K562 (cell line): ENCODE data around the gene CBX3. TPM values are rescaled to one million over a fixed set of nuclear protein-coding genes. Genes with fewer than 3 reads are reported as not detected.

Experiments
- ATAC-seq: fragments of 200-7000 bp; cut with Tn5 transposase; 3 replicates; pipeline ENCODE4 v1.9.1; 2020; ENCODE audit warnings: moderate library complexity
- BruUV-seq: library from RNA; stranded (reverse); fragments of 400-500 nt; replicated peaks from 2 replicates; lab custom pipeline; 2021; lab: Mats Ljungman, UMichigan
- CTCF ChIA-PET: fragments of 300-600 bp; formaldehyde crosslinking; extraction: SDS; loops from one replicate; lab custom pipeline; 2021; ENCODE audit warnings: low intra/inter-chr PET ratio; lab: Yijun Ruan, JAX
- POLR2A ChIA-PET: fragments of 300-600, 350-650 bp; sonication (Branson Sonifier 250); formaldehyde crosslinking; extraction: SDS; loops from one replicate; lab custom pipeline; 2021; ENCODE audit warnings: antibody characterized with exemption, inconsistent platforms; lab: Yijun Ruan, JAX
- DNase-seq, 4 experiments: peaks; one replicate each; pipeline versions ENCODE4 v3.0.0 to v3.0.0-alpha.2; 2011 to 2018; ENCODE audit warnings: low spot score in 3 of 4, mixed read lengths in 3 of 4; ENCODE audit errors: extremely low read depth in 1 of 4
- FAIRE-seq: peaks from 2 replicates; lab custom pipeline; 2011; peaks lifted over from hg19 to GRCh38; lab: Jason Lieb, UNC
- H2AFZ ChIP-seq: 2 replicates; pipeline ENCODE4 v1.6.0; 2011; ENCODE audit warnings: low read depth, low read length, control low read depth, inconsistent platforms
- H3K27ac ChIP-seq: fragments of 200-600 bp; 3 replicates; pipeline ENCODE4 v1.8.0; 2011; ENCODE audit warnings: low read depth, mild to moderate bottlenecking, control low read depth, inconsistent platforms, low read length, moderate library complexity, mixed read lengths; ENCODE audit errors: extremely low read depth
- H3K27me3 ChIP-seq, 2 experiments: fragments of 300-600 bp in 1 of 2; 2 replicates in 1 of 2; 3 replicates in 1 of 2; pipeline versions ENCODE4 v1.6.0 to v1.8.0; 2011; ENCODE audit warnings: inconsistent platforms in 2 of 2, low read length in 2 of 2, mild to moderate bottlenecking in 1 of 2, mixed read lengths in 1 of 2, moderate library complexity in 1 of 2; ENCODE audit not compliant: control insufficient read depth in 2 of 2, insufficient read depth in 2 of 2
- H3K36me3 ChIP-seq: fragments of 300-600 bp; 3 replicates; pipeline ENCODE4 v1.8.0; 2011; ENCODE audit warnings: mild to moderate bottlenecking, low read length, inconsistent platforms; ENCODE audit not compliant: control insufficient read depth, insufficient read depth
- H3K4me1 ChIP-seq, 2 experiments: fragments of 200-600 bp in 1 of 2; replicated peaks in 1 of 2; 2 replicates in 1 of 2; 3 replicates in 1 of 2; pipeline versions ENCODE4 v1.5.1 to v1.8.0; 2011; ENCODE audit warnings: inconsistent platforms in 2 of 2, low read length in 2 of 2, mild to moderate bottlenecking in 1 of 2, mixed read lengths in 1 of 2, moderate library complexity in 1 of 2; ENCODE audit not compliant: control insufficient read depth in 2 of 2, insufficient read depth in 2 of 2
- H3K4me2 ChIP-seq: 2 replicates; pipeline ENCODE4 v1.6.1; 2011; ENCODE audit warnings: low read length, control low read depth, inconsistent platforms, mixed read lengths; ENCODE audit not compliant: insufficient read depth
- H3K4me3 ChIP-seq: fragments of 200-600 bp; sonication (generic), shearing (Covaris generic); 2 replicates; pipeline ENCODE4 v1.5.1; 2016; ENCODE audit warnings: control low read depth, inconsistent platforms
- H3K79me2 ChIP-seq: fragments of 200-600 bp; 3 replicates; pipeline ENCODE4 v1.8.0; 2011; ENCODE audit warnings: low read length, inconsistent platforms; ENCODE audit not compliant: control insufficient read depth, insufficient read depth
- H3K9ac ChIP-seq, 2 experiments: 2 replicates each; pipeline versions ENCODE4 v1.6.0 to v1.6.1; 2011; ENCODE audit warnings: low read depth in 2 of 2, low read length in 2 of 2, control low read depth in 1 of 2, inconsistent platforms in 1 of 2, mild to moderate bottlenecking in 1 of 2, mixed read lengths in 1 of 2; ENCODE audit not compliant: insufficient read depth in 1 of 2
- H3K9me1 ChIP-seq: one replicate; pipeline ENCODE4 v1.6.0; 2011; ENCODE audit warnings: inconsistent platforms, mild to moderate bottlenecking, low read length, moderate library complexity; ENCODE audit not compliant: control insufficient read depth, insufficient read depth
- H3K9me3 ChIP-seq: replicated peaks from 2 replicates; pipeline ENCODE4 v1.5.1; 2011; ENCODE audit warnings: low read depth, low read length, inconsistent platforms; ENCODE audit not compliant: control insufficient read depth, insufficient read depth
- H4K20me1 ChIP-seq: replicated peaks from 2 replicates; pipeline ENCODE4 v1.6.1; 2011; ENCODE audit warnings: low read length, inconsistent platforms, mixed read lengths; ENCODE audit not compliant: control insufficient read depth, insufficient read depth
- CEBPB ChIP-seq: fragments of 450-650 bp; IDR thresholded peaks from 2 replicates; pipeline ENCODE4 v1.6.1; 2016; ENCODE audit warnings: missing genetic modification characterization, missing compliant biosample characterization
- GATA2 ChIP-seq: sonication (generic); formaldehyde crosslinking; IDR thresholded peaks from 2 replicates; pipeline ENCODE4 v1.4.0; 2020; ENCODE audit warnings: mild to moderate bottlenecking, missing genetic modification reagents
- MEIS2 ChIP-seq: fragments of 450-650 bp; IDR thresholded peaks from 2 replicates; pipeline ENCODE4 v1.6.1; 2014; ENCODE audit warnings: mild to moderate bottlenecking; ENCODE audit not compliant: partially characterized antibody
- MTA2 ChIP-seq: fragments of 450-650 bp; IDR thresholded peaks from 2 replicates; pipeline ENCODE4 v1.6.1; 2016; ENCODE audit warnings: low read depth
- NR2C1 ChIP-seq, 2 experiments: fragments of 450-650 bp; IDR thresholded peaks; 2 replicates each; pipeline ENCODE4 v1.6.1; 2017; ENCODE audit warnings: mild to moderate bottlenecking in 2 of 2, antibody characterized with exemption in 1 of 2, inconsistent platforms in 1 of 2, missing compliant biosample characterization in 1 of 2, missing genetic modification characterization in 1 of 2
- POLR2A ChIP-seq: fragments of 450-650 bp; conservative IDR thresholded peaks from 2 replicates; pipeline ENCODE4 v1.6.1; 2016
- POLR2AphosphoS2 ChIP-seq: IDR thresholded peaks from 2 replicates; pipeline ENCODE4 v1.6.1; 2012; ENCODE audit warnings: low read length, improper control_type of control experiment
- POLR2B ChIP-seq: fragments of 450-650 bp; IDR thresholded peaks from 2 replicates; pipeline ENCODE4 v1.6.1; 2018; ENCODE audit warnings: low read depth; ENCODE audit not compliant: partially characterized antibody
- RBM22 ChIP-seq: fragments of 200-400 bp; formaldehyde crosslinking; IDR thresholded peaks from 2 replicates; pipeline ENCODE4 v1.6.1; 2018; ENCODE audit warnings: low read length, low read depth; ENCODE audit not compliant: poor library complexity, severe bottlenecking
- RFX1 ChIP-seq: fragments of 450-650 bp; IDR thresholded peaks from 2 replicates; pipeline ENCODE4 v1.6.1; 2016; ENCODE audit warnings: mild to moderate bottlenecking, moderate library complexity
- SUPT5H ChIP-seq: fragments of 450-650 bp; IDR thresholded peaks from 2 replicates; pipeline ENCODE4 v1.6.1; 2016
- TEAD4 ChIP-seq, 2 experiments: sonication (generic) in 1 of 2; formaldehyde crosslinking in 1 of 2; IDR thresholded peaks; 2 replicates each; pipeline versions ENCODE4 v1.6.1 to v1.8.0; 2012 to 2022; ENCODE audit warnings: borderline replicate concordance in 1 of 2, inconsistent platforms in 1 of 2, low read length in 1 of 2, mild to moderate bottlenecking in 1 of 2, missing genetic modification reagents in 1 of 2
- ZNF224 ChIP-seq: sonication (generic); formaldehyde crosslinking; IDR thresholded peaks from 2 replicates; pipeline ENCODE4 v1.8.0; 2022; ENCODE audit warnings: mild to moderate bottlenecking, missing genetic modification reagents
- ZNF444 ChIP-seq: fragments of 250-450 bp; sonication (Bioruptor Pico); IDR thresholded peaks from 2 replicates; pipeline ENCODE4 v1.4.0; 2020; ENCODE audit warnings: mild to moderate bottlenecking, moderate library complexity
- ZNF655 ChIP-seq: fragments of 250-450 bp; sonication (Bioruptor Pico); IDR thresholded peaks from 2 replicates; pipeline ENCODE4 v1.5.0; 2021
- WGBS: fragments of 100-300 bp; shearing (Covaris generic); methylation state at CpG from one replicate; pipeline ENCODE4 v1.1.6; 2016; ENCODE audit warnings: low coverage, mixed read lengths; ENCODE audit not compliant: insufficient coverage; ENCODE audit errors: missing lambda C conversion rate; 5-methylcytosine and 5-hydroxymethylcytosine counted together
- in situ Hi-C: fragments of 300-500 bp; cut with MboI; formaldehyde crosslinking; loops from 4 replicates; pipeline ENCODE4 v1.15.0; 2018; ENCODE audit warnings: inconsistent platforms, mixed read lengths
- intact Hi-C: fragments of 100-400 bp; cut with micrococcal nuclease; formaldehyde crosslinking; loops from 2 replicates; pipeline ENCODE4 v1.14.2; 2022
- polyA plus RNA-seq, 8 experiments: library from polyadenylated mRNA; depleted of rRNA in 4 of 8; stranded (reverse) in 5 of 8; unstranded in 3 of 8; fragments of >200 nt; fragmentation: Nextera tagmentation in 2 of 8; fragmentation: Illumina TruSeq in 1 of 8; extraction: Ambion mirVana in 2 of 8; extraction: Trizol in 1 of 8; gene quantifications; 2 replicates each; pipeline versions ENCODE4 v1.2.1 to v1.2.3, GENCODE V29; 2011 to 2014; ENCODE audit warnings: inconsistent platforms in 1 of 8, missing spikeins in 1 of 8
- total RNA-seq, 7 experiments: library from RNA; depleted of rRNA in 6 of 7; stranded (reverse); fragments of >200 nt in 6 of 7; fragmentation: Illumina TruSeq in 2 of 7; extraction: Trizol in 2 of 7; gene quantifications; 2 replicates each; pipeline versions ENCODE4 v1.2.1 to v1.2.3, GENCODE V29; 2011 to 2021; ENCODE audit warnings: low replicate concordance in 1 of 7
- TF ChIP-seq, protein P1 (sequence below): fragments of 450-650 bp; IDR thresholded peaks from 2 replicates; pipeline ENCODE4 v1.7.1; 2018; ENCODE audit warnings: mild to moderate bottlenecking, low read depth; ENCODE audit not compliant: partially characterized antibody
- TF ChIP-seq, protein P2 (sequence below): fragments of 250-450 bp; sonication (Bioruptor Pico); IDR thresholded peaks from 2 replicates; pipeline ENCODE4 v1.8.0; 2022; ENCODE audit warnings: moderate library complexity, mild to moderate bottlenecking, inconsistent platforms

CBX3 gene
- total and polyA plus RNA-seq, 9 of the 15 experiments (the other 6 are each of a cell fraction or from before 2014, with no cell fraction given): 198 to 413 (median 328) TPM

GRCh38 chr7:26185131-26185843 lies 16.3 kb upstream of the CBX3 start:
- FAIRE-seq: no peak
- POLR2A ChIA-PET: interaction anchor here (0.9 to 1.7 kb wide), 8 partner anchors 10 to 185 kb away, joined by 3 to 7 read pairs (median 4); partner anchors contain the start of gene NFE2L3
- TF ChIP-seq MTA2: no peak
- TF ChIP-seq POLR2B: peak; percentile 52
- no peak for TF ChIP-seq MEIS2
- TF ChIP-seq RFX1: 0 out of 2 replicates have a peak, but pooled peaks have one; percentile 7
- TF ChIP-seq, protein P1, sequence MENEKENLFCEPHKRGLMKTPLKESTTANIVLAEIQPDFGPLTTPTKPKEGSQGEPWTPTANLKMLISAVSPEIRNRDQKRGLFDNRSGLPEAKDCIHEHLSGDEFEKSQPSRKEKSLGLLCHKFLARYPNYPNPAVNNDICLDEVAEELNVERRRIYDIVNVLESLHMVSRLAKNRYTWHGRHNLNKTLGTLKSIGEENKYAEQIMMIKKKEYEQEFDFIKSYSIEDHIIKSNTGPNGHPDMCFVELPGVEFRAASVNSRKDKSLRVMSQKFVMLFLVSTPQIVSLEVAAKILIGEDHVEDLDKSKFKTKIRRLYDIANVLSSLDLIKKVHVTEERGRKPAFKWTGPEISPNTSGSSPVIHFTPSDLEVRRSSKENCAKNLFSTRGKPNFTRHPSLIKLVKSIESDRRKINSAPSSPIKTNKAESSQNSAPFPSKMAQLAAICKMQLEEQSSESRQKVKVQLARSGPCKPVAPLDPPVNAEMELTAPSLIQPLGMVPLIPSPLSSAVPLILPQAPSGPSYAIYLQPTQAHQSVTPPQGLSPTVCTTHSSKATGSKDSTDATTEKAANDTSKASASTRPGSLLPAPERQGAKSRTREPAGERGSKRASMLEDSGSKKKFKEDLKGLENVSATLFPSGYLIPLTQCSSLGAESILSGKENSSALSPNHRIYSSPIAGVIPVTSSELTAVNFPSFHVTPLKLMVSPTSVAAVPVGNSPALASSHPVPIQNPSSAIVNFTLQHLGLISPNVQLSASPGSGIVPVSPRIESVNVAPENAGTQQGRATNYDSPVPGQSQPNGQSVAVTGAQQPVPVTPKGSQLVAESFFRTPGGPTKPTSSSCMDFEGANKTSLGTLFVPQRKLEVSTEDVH: peak; percentile 22
- peak; percentile 37; the same call in 1 of the 2 replicates for TF ChIP-seq TEAD4 (IDR thresholded peaks at IDR 0.05; ENCODE audit: low read length)
- no peak for TF ChIP-seq TEAD4 (CRISPR knock-in tag; IDR thresholded peaks at IDR 0.05; ENCODE audit: borderline replicate concordance)
- TF ChIP-seq CEBPB (tag): peak; percentile 47; the same call in 1 of the 2 replicates
- TF ChIP-seq, protein P2, sequence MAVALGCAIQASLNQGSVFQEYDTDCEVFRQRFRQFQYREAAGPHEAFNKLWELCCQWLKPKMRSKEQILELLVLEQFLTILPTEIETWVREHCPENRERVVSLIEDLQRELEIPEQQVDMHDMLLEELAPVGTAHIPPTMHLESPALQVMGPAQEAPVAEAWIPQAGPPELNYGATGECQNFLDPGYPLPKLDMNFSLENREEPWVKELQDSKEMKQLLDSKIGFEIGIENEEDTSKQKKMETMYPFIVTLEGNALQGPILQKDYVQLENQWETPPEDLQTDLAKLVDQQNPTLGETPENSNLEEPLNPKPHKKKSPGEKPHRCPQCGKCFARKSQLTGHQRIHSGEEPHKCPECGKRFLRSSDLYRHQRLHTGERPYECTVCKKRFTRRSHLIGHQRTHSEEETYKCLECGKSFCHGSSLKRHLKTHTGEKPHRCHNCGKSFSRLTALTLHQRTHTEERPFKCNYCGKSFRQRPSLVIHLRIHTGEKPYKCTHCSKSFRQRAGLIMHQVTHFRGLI: no peak
- no peak for TF ChIP-seq ZNF444 (CRISPR knock-in tag)
- TF ChIP-seq NR2C1 (IDR thresholded peaks at IDR 0.05): no peak
- TF ChIP-seq NR2C1 (tag; IDR thresholded peaks at IDR 0.05): no peak
- 0 out of 2 replicates have a peak, but pooled peaks have one; percentile 28 for TF ChIP-seq ZNF224 (CRISPR knock-in tag)
- TF ChIP-seq POLR2A: peak; percentile 50
- TF ChIP-seq SUPT5H: peak; percentile 53
- no peak for TF ChIP-seq ZNF655
- peak; percentile 88 for TF ChIP-seq POLR2AphosphoS2
- TF ChIP-seq GATA2 (CRISPR knock-in tag): peak; percentile 8; the same call in 1 of the 2 replicates
- peak; percentile 21 for TF ChIP-seq RBM22

More at GRCh38 chr7:26185131-26185843, 16.3 kb upstream of the CBX3 start:
- BruUV-seq: TSS peak; percentile 73
- ATAC-seq (no peak), DNase-seq (no peak)
- H3K4me2 ChIP-seq: no peak overlapping the region
- intact Hi-C loops: no loop called here
- peak overlapping the region; percentile 16; the same call in 1 of the 3 replicates for H3K27ac ChIP-seq
- CTCF ChIA-PET: interaction anchor here (0.9 kb wide), 1 partner anchor 10 kb away, joined by 3 read pairs; no protein-coding TSS in a partner anchor
- no peak overlapping the region for H3K4me3 ChIP-seq
- H3K9ac ChIP-seq: no peak overlapping the region
- peaks cover 6% of the 10 kb centered on the region; the same call in 1 of the 2 replicates for H4K20me1 ChIP-seq
- no peak overlapping the region for H2AFZ ChIP-seq
- in situ Hi-C loops: no loop called here
- no peaks in the 10 kb centered on the region for H3K9me3 ChIP-seq
- peaks cover 29% of the 10 kb centered on the region for H3K36me3 ChIP-seq
- no peaks in the 10 kb centered on the region for H3K79me2 ChIP-seq
- H3K4me1 ChIP-seq: peaks cover 12 to 47% of the 10 kb centered on the region in 2 experiments
- no peaks in the 10 kb centered on the region for H3K27me3 ChIP-seq
- WGBS: 53% methylated on average over 10 of the region's 10 CpGs
- no peaks in the 10 kb centered on the region for H3K9me1 ChIP-seq
